CD4-positive, alpha-beta T cell treated with Interleukin-15 for 1 hour (primary cell): ENCODE measurements around the gene CRTC1.

ENCODE experiments used
- DNase-seq: peaks from one replicate; pipeline ENCODE4 v3.0.0-alpha.2; 2020

CRTC1 gene

GRCh38 chr19:18651733-18652132, 31.7 kb upstream of the CRTC1 start:
- no peak for DNase-seq

DNA sequence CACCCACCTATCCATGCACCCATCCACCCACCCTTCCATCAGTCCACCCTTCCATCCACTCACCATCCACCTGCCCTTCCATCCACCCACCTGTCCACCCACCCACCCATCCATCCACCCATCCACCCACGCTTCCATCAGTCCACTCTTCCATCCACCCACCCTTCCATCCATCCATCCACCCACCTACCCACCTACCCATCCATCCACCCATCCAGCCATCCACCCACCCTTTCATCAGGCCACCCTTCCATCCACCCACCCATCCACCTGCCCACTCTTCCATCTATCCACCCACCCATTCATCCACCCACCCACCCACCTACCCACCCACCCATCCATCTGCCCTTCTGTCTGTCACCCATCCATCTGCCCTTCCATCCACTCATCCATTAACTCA, 29.6 kb upstream of the CRTC1 start:
- DNase-seq = no peak

DNA sequence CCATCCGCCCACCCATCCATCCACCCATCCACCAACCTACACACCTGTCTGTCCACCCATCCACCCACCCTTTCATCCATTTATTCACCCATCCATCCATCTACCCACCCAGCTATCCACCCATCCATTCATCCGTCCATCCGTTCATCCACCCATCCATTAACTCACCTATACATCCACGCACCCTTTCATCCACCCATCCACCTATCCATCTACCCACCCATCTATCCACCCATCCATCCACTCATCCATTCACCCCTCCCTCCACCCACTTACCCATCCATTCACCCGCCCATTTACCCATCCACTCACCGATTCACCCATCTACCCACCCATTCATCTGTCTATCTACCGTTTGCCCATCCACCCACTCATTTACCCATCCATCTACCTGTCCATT, 29.0 kb upstream of the CRTC1 start:
- no peak for DNase-seq

DNA sequence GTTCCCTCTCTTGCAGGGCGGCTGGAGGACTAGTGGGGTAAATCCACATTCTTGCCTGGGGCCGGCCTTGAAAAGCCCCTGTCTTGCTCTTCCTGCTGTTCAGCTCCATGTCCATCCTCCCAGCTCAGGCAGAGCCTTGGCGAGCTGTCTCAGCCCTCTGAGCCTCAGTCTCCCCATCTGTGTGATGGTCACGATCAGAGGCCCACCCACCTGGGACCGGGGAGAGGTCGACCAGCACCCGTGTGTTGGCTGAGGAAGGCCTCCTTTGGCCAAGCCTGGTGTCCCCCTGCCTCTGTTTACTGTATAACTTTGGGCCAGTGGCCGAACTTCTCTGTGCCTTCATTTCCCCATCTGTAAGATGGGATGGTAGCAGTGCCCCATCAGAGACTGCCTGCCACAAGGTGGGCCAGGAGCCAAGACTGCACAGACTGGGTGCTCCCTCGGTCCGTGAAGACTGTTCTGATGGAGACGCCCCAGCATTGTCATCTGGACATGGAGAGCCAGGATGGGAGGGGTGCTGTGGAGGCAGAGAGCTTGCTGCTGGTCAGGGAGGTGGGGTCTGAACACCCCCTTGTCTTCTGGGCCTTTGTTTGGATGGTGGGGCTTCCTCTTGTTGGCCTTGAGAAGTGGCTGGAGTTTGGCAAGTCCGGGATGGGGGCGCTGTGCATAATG, 28.2 kb upstream of the CRTC1 start:
- no peak for DNase-seq

- no peak for DNase-seq
Measured at GRCh38 chr19:18656337-18657086, 27.0 kb upstream of the CRTC1 start.

DNA sequence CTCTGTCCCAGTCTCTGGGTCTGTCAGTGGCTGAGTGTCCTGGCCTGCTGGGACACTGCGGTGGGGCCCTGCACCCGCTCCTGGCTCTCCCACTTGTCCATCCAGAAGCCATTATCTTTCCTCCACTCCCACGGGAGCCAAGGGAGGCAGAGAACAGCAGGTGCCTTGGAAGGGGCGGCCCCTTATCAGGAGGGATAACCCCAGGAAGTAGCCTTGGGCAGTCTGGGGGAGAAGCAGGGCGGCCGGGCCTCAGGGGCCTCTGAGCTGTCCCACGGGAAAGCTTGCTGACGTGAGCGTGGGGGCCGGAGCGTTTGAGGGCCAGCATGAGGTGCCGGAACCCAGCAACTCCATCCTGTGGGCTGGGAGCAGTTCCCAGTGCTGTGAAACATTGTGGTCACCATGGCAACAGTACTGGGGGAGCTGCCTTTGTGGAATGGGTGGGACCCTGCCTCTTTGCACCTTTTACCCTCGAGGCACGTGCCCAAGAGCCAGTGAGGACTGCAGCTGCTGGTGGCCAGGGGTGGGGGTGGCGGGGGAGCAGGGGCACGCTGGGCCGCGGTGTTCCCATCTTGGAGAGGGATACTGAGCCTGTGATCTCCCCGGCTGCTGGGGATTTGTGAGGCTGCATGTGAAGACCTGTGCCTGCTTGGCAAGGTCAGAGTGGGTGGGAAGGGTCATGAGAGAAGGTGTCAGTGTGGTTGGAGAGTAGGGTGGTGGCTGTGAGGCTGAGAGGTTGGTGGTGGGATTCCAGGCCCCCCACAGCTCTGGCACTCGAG, 25.7 kb upstream of the CRTC1 start:
- no peak for DNase-seq

DNA sequence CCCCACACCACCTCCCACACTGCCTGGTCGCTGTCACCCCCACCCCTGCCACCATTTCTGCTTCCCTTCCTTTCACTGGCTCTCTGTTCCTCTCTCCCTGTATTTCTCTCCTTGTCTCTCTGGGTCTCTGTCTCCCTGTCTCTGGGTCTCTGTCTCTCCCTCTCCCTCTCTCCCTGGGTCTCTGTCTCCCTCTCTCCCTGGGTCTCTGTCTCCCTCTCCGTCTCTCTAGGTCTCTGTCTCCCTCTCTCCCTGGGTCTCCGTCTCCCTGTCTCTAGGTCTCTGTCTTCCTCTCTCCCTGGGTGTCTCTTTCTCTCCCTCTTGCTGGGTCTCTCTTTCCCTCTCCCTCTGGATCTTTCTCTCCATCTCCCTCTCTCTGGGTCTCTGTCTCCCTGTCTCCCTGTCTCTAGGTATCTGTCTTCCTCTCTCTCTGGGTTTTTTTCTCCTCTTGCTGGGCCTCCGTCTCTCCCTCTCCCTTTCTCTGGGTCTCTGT, 25.1 kb upstream of the CRTC1 start:
- no peak for DNase-seq

DNA sequence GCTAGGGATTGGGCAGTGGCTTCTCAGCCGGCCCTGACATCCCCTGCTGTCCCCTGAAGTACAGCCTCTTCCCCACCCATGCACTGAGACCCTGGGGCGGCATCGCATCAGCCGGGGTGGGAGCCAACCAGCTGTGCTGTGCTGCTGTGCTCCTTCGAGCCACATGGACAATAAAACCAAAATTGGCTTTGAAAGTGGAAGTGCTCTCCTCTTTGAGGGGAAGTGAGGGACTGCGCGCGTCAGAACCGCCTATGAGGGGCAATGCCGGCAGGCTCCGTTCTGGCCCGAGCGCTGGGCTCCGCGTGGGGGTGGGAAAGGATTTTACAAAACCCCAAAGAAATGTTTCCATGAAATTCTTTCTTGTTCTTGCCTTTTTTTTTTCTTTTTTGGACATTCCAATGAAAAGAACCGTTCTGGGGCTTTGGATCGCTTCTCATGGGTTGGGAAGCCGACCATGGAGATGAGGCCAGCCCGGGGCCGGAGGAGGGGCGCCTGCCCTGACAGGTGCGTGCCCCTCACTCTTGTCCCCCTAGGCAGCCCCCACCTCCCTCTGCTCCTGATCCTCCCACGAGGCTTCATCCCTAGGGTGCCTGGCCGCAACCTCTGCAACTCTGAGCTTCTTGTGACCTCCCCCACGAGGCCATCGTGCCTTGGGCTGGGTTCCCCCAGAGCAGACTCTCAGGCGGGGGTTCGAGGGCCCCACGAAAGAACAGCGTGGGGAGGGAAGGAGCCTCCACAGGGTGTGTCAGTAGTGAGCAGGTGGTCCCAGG, 24.0 kb upstream of the CRTC1 start:
- DNase-seq = peak; percentile 26

GRCh38 chr19:18660051-18660910, 23.2 kb upstream of the CRTC1 start:
- DNase-seq = no peak

- DNase-seq = no peak
Measured at GRCh38 chr19:18660939-18661670, 22.4 kb upstream of the CRTC1 start.

DNA sequence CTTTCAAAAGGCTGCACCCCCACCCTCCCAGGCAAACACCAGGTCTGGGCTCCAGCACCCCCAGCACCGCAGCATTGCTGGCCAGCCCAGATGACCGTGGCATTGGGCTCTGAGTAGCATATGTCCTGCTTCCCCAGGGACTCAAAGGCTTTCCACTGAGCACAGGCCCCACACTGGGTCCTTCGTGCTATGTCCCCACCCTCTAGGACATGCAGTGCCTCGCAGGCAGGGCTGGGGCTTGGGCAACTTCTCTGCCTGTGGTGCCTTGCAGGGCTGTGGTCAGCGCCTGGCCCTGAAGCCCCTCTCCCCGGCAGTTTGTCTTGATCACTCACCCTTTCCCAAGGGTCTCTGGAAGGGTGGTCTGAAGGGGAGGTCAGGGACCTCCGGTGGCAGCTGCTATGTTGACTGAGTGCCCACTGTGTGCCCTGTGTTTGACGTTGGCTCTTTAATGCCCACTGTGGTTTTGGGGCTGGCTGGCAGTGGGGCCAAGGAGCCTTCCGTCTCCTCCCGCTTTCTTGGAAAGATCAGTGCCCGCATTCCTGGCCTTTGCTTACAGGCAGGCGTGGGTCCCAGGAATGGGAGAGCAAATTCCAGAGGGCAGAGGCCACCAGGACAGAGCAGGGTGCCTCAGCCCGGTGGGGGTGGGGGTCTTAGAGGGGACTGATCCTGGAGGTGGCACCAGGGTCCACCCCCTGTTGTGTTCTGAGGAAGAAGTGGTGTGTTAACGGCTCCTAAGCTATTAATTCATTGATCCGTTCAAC, 20.3 kb upstream of the CRTC1 start:
- DNase-seq = no peak

- DNase-seq = no peak
Measured at GRCh38 chr19:18663940-18664530, 19.4 kb upstream of the CRTC1 start.

DNA sequence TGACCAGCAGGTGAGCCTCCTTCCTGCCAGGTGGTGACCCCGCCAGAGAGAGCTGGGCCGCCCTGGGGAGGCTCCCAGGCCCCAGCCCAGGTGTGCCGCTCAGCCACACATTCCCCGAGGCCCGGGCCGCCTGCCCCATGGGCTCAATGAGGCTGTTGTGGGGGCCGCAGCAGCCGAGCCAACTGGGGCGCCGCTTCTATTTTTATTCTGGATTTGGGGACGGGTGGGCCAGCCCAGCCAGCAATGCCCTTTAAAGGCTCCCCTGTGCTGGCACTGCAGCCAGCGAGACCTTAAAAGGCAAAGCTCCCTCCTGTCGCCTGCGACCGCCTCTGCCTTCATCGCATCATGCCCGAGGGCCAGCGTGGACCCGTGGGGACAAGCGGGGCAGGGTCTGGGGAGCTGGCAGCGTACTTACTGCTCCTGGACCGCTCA, 17.7 kb upstream of the CRTC1 start:
- DNase-seq = no peak

DNA sequence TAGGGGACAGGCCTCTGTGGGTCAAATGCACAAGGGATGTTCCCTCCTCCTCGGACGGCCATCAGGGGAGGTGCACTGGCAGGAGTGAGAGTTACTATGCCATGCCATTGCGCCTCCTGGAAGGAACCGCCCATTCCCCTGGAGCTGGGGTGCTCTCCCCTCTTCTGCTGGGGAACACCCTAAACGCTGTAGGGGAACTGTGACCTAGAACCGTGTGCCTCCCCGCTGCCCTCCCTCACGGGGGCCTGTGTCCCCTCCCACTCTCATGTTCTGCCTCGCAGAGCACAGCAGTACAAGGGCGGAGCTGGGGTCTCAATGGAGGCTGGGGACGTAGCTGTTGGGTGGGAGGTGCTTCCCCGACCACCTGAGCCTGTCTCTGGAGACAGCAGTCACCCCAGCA, 17.2 kb upstream of the CRTC1 start:
- DNase-seq = no peak

GRCh38 chr19:18666784-18667183, 16.7 kb upstream of the CRTC1 start:
- DNase-seq = no peak

DNA sequence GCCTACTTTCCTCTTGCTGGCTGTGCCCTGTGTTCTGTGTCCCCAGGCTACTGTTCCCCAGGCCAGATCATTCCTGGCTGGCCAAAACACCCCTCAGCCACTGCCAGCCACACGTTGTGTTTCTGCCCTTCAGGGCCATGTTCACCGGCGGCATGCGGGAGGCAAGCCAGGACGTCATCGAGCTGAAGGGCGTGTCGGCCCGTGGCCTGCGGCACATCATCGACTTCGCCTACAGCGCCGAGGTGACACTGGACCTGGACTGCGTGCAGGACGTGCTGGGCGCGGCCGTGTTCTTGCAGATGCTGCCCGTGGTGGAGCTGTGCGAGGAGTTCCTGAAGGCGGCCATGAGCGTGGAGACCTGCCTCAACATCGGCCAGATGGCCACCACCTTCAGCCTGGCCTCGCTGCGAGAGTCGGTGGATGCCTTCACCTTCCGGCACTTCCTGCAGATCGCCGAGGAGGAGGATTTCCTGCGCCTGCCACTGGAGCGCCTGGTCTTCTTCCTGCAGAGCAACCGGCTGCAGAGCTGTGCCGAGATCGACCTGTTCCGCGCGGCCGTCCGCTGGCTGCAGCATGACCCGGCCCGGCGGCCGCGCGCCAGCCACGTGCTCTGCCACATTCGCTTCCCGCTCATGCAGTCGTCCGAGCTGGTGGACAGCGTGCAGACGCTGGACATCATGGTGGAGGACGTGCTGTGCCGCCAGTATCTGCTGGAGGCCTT, 15.8 kb upstream of the CRTC1 start:
- DNase-seq = no peak

GRCh38 chr19:18668252-18668631, 15.2 kb upstream of the CRTC1 start:
- no peak for DNase-seq

DNA sequence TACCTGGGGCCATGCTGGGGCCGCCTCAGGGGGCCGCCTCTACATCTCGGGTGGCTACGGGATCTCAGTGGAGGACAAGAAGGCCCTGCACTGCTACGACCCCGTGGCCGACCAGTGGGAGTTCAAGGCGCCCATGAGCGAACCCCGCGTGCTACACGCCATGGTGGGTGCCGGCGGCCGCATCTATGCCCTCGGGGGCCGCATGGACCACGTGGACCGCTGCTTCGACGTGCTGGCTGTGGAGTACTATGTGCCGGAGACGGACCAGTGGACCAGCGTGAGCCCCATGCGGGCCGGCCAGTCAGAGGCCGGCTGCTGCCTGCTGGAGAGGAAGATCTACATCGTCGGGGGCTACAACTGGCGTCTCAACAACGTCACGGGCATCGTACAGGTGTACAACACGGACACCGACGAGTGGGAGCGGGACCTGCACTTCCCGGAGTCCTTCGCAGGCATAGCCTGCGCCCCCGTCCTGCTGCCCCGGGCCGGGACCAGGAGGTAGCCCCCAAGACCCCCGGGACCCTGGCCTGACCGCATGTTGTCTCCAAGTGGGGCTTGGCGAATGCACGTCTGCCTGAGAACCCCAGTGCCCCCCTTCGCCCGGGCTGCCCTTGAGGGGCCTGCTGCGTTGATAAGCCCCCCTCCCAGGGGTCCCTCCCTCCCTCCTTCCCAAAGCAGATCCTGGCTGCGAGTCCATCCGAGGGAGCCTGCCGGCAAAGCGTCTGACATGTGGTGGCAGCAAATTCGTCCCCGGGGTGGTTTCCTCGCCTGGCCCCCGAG, 14.5 kb upstream of the CRTC1 start:
- DNase-seq = no peak

DNA sequence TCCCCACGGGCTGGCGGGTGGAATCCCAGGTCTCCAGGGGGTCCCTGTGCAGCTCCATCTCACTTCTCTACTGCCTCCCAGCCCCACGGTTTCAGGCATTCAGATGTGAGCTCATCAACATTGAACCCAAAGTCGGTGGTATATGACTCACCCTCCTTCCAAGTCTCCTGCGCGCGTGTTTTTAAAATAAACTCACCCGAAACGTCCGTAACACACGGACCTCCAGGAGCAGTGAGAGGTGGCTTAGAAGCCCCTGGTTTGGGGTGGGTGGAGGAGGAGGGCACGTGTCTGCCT, 14.0 kb upstream of the CRTC1 start:
- no peak for DNase-seq
